Measurements from ENCODE around the gene SGTB.

GRCh38 chr5:65651144-65651543 is 70.8 kb downstream of the SGTB start:
- no peak for TF ChIP-seq CTCF (conservative IDR thresholded peaks at IDR 0.05; ENCODE audit: low read depth, low read length)
- TF ChIP-seq EZH2 (IDR thresholded peaks at IDR 0.05; ENCODE audit: borderline replicate concordance, low read depth, low read length, poor library complexity, severe bottlenecking): no peak
